ENCODE data around the gene FLT1.

Gene FLT1

GRCh38 chr13:28429096-28429495 lies 65.8 kb downstream of the FLT1 start:
- no peak for DNase-seq (ENCODE audit: low spot score)

GRCh38 chr13:28426381-28426780 lies 68.5 kb downstream of the FLT1 start:
- DNase-seq (ENCODE audit: low spot score) = no peak

DNA sequence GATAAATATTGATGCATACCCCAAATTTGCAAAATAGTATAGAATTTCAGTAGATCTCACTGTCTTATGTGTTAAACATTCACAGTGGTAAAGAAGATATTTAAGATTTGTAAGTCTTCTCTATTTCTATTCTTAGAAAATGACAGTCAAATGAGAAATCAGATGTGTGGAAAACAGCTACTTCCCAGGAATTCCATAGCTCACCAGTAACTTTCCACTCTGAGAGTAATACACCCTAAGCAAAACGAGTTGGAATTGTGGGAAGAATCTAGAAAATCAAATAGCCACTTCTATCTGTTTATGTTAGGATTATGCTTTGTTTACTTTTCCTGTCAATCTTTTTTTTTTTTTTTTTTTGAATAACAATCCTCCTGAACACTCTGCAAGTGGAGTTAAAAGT lies 69.1 kb downstream of the FLT1 start:
- DNase-seq (ENCODE audit: low spot score) = no peak

DNA sequence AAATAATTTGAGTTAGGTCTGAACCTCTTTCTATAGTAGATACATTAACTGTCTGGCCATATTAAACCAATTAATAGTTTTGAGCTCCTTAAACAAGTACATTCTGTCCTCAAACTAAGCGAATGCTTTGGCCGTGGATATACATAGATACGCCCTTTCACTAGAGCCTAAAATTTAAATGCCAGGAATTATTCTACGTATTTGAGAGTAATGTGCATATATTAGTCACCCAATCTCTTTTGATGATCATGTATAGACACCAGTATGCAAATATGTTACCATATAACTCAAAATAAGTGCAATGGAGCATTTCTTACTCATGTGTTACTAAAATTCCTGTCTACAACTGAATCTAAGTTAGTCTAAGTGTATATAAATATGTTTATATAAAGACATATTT lies 70.4 kb downstream of the FLT1 start:
- DNase-seq (ENCODE audit: low spot score) = no peak

GRCh38 chr13:28423010-28423409 lies 71.9 kb downstream of the FLT1 start:
- DNase-seq (ENCODE audit: low spot score) = no peak

- no peak for DNase-seq (ENCODE audit: low spot score)
Measured at GRCh38 chr13:28421676-28422410, 73.1 kb downstream of the FLT1 start.

- DNase-seq (ENCODE audit: low spot score) = no peak
Measured at GRCh38 chr13:28420704-28421103, 74.2 kb downstream of the FLT1 start.

DNA sequence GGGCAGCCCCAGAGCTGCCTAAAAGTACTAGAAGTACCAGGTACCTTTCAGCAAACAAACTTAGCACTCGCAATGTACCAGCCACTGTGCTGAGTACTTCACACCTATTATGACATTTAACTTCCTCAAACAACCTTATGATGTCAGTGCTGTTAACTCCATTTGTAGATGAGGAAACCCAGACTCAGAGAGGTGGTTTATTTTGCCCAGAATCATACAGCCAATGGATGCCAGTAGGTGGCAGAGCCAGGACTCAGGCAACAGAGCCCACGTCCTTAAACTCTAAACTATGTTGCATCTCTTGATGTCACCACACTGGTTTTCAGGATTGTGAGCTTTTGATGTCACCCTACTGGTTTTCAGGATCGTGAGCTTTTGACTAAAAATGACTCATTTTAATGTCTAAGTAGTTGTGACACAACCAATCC lies 78.9 kb downstream of the FLT1 start:
- DNase-seq (ENCODE audit: low spot score) = no peak

DNA sequence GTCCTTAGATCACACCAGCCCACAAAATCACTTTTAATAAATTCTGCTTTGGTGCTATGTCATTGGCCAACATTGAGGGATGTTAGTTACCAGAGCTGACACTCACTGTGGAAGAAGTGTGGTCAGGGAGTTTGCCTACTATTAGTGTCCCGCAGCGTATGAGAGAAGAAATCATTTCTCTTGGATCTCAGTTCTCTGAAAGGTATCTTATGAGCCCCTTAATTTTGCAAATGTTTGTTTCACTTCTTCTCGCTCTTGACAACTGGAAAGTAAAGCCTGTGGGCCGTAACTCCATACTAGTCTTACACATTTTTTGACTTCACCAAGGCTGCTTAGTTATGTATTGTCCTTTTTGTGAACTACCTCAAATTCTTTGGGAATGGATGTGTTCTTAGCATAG lies 80.9 kb downstream of the FLT1 start:
- DNase-seq (ENCODE audit: low spot score) = no peak

DNA sequence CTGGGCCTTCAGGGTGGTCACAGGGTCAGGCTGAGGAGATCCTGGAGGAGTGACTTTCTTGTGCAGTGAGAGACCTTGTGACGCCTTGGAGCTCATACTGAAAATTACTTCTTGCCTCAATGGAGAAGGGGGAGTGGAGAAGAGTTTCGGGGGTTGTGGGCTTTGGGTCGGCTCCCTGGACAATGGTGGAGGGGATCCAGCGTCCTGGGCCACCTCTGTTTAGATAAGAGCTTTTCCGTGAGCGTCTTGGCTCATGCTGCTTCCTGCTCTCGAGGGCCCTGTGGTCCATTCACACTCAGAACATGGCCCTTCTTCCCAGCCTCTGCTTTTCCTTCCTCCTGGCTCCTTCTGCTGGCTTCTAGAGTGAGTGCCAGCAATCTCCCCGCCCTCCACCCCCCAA lies 81.9 kb downstream of the FLT1 start:
- DNase-seq (ENCODE audit: low spot score) = no peak

- DNase-seq (ENCODE audit: low spot score) = peak; percentile 18
Measured at GRCh38 chr13:28411831-28412353, 83.0 kb downstream of the FLT1 start.

DNA sequence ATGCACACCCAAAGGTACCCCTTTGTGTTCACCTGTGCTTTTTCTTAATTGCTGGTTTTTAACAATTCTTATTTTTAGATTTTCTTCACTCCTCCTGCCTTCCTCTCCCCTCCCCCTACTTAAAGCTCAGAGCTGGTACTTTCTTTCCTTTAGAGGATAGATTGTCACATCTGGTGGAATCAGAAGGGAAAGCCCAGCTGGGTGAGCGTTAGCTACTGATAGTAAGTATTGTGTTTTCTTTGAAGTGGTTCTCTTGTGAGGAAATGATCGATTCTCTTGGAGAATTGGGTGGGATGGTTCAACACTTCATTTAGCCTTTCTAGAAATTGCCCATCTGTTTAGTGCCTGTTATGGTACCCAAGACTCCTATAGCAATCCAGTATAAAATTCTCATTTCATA lies 84.8 kb downstream of the FLT1 start:
- DNase-seq (ENCODE audit: low spot score) = no peak

GRCh38 chr13:28409648-28410047 lies 85.3 kb downstream of the FLT1 start:
- DNase-seq (ENCODE audit: low spot score) = no peak

DNA sequence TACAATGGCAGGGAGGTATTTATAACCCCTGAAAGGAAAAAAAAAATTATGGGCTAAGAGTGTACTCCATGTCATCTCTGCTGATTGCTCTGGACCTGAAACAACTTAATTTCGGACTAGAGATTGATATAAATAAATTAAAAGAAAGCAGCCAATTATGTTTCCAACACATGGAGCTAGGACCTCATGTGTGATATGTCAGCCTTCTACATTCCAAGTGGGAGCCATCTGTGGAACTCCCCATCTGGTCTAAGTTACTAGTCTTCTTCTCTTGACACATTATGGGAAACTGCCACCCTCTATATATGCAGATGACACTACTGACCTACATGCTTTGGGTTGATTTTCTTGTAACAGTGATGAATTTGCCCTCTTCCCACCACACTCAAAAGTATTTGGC lies 86.1 kb downstream of the FLT1 start:
- no peak for DNase-seq (ENCODE audit: low spot score)

DNA sequence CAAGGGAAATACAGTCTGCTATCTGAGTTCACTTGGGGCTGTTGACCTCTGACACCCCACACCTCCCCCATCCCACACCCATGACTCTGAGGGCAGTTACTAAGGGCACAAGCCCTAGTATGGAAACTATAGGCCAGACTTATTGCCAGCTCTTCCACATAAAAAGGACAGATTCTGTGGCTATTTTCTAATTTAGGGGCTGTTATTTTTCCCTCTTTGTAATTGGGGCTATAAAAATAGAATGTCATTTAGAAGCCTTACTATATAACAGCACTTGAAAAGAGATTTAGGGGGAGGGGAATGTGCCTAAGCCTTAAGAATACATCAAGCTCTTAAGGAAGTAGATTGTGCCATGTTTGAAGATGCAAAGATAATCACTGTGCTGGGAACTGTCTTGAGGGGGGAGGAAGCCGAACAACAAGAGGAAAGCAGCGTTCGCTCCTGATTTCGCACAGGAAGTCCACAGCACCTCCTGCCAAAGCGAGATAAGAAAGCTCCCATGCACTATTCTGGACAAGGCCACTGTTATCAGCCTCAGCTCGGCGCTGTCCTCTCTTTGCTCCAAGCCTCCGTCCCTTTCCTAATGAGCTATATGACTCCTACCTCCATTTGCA lies 86.6 kb downstream of the FLT1 start:
- DNase-seq (ENCODE audit: low spot score) = no peak

GRCh38 chr13:28406733-28407266 lies 88.1 kb downstream of the FLT1 start:
- no peak for DNase-seq (ENCODE audit: low spot score)

DNA sequence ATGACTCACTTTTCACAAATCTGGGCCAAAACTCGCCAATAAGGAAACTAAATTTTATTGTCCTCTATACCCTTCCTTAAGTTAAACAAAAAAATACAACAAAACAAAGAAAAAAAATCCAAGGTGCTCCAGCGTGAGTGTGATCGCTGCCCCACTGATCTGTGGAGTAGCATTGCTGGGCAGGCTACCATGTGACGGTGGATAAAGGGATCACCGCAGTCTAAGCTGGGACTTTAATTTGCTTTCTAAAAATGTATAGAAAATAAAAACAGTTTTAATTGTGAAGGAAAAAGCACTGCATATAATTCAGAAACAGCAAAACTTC lies 92.9 kb downstream of the FLT1 start:
- no peak for DNase-seq (ENCODE audit: low spot score)

GRCh38 chr13:28401303-28402056 lies 93.4 kb downstream of the FLT1 start:
- peak; percentile 16 for DNase-seq (ENCODE audit: low spot score)

GRCh38 chr13:28396053-28396452 lies 98.9 kb downstream of the FLT1 start:
- no peak for DNase-seq (ENCODE audit: low spot score)

DNA sequence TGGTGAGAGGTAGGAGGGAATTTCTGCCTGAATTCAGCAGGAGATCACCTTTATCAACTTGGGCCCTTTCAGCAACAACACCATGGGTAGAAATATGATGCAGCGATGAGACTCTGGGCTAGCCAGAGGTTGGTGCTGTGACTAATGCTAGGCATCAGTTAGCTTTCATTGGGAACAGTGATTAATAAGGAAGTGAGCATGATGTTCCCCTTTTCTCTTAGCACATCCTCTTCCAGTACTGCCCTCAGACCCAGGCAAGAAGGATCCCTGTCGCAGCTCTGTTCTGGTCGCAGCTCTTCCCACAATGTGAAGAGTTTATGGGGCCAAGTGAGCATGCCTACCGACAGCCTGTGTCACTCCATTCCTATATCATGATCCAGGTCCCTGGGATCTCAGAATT lies 100.5 kb downstream of the FLT1 start:
- DNase-seq (ENCODE audit: low spot score) = no peak

- no peak for DNase-seq (ENCODE audit: low spot score)
Measured at GRCh38 chr13:28392896-28393505, 101.9 kb downstream of the FLT1 start.

- no peak for DNase-seq (ENCODE audit: low spot score)
Measured at GRCh38 chr13:28392428-28392827, 102.5 kb downstream of the FLT1 start.
